ENCODE results near the gene KDELR3.

Gene KDELR3

GRCh38 chr22:38481162-38481870, 13.4 kb downstream of the KDELR3 start:
- no peak for DNase-seq

- DNase-seq, result no peak
Observed at GRCh38 chr22:38481871-38482332, 14.0 kb downstream of the KDELR3 start.

GRCh38 chr22:38482662-38483308, 14.9 kb downstream of the KDELR3 start:
- no peak for DNase-seq

- no peak for DNase-seq
Observed at GRCh38 chr22:38484244-38484643, 16.3 kb downstream of the KDELR3 start.

GRCh38 chr22:38485783-38486182, 17.9 kb downstream of the KDELR3 start:
- DNase-seq, result no peak

GRCh38 chr22:38487946-38488345, 20.1 kb downstream of the KDELR3 start:
- no peak for DNase-seq

GRCh38 chr22:38489142-38489541, 21.2 kb downstream of the KDELR3 start:
- DNase-seq, result no peak

- DNase-seq, result no peak
Observed at GRCh38 chr22:38489561-38490145, 21.8 kb downstream of the KDELR3 start.

- DNase-seq, result no peak
Observed at GRCh38 chr22:38490475-38490874, 22.6 kb downstream of the KDELR3 start.

GRCh38 chr22:38490915-38491314, 23.0 kb downstream of the KDELR3 start:
- DNase-seq, result no peak

GRCh38 chr22:38491707-38492348, 23.9 kb downstream of the KDELR3 start:
- no peak for DNase-seq

GRCh38 chr22:38494498-38494897, 26.6 kb downstream of the KDELR3 start:
- DNase-seq, result no peak

GRCh38 chr22:38494939-38495338, 27.0 kb downstream of the KDELR3 start:
- DNase-seq, result no peak

GRCh38 chr22:38497869-38498268, 30.0 kb downstream of the KDELR3 start:
- DNase-seq, result no peak

- no peak for DNase-seq
Observed at GRCh38 chr22:38501797-38502672, 34.1 kb downstream of the KDELR3 start.

- DNase-seq, result no peak
Observed at GRCh38 chr22:38503021-38503420, 35.1 kb downstream of the KDELR3 start.

- DNase-seq, result peak; percentile 55
Observed at GRCh38 chr22:38504731-38505540, 37.0 kb downstream of the KDELR3 start.

- peak; percentile 93 for DNase-seq
Observed at GRCh38 chr22:38505541-38506117, 37.7 kb downstream of the KDELR3 start.

GRCh38 chr22:38506118-38506962, 38.4 kb downstream of the KDELR3 start, which contains the start of gene DDX17:
Gene DDX17 (minus strand): TSS chr22:38506311.
- DNase-seq, result peak; percentile 100
